SJCRH30 (cell line): ENCODE results near the gene SPINK8. TPM values are rescaled to one million over a fixed set of nuclear protein-coding genes. Genes with fewer than 3 reads are reported as not detected.

Experiments
- DNase-seq, 2 experiments: peaks; one replicate each; pipeline ENCODE4 v3.0.0-alpha.2; 2015 to 2020
- H3K27ac ChIP-seq: fragments of 250-450 bp; sonication (Bioruptor Pico); 2 replicates; pipeline ENCODE4 v1.5.1; 2020; ENCODE audit warnings: mild to moderate bottlenecking, moderate library complexity
- H3K27me3 ChIP-seq: fragments of 250-450 bp; sonication (Bioruptor Pico); 2 replicates; pipeline ENCODE4 v1.5.1; 2020; ENCODE audit warnings: mild to moderate bottlenecking, moderate library complexity
- H3K36me3 ChIP-seq: fragments of 250-450 bp; sonication (Bioruptor Pico); 2 replicates; pipeline ENCODE4 v1.5.1; 2020; ENCODE audit warnings: mild to moderate bottlenecking, moderate library complexity
- H3K4me1 ChIP-seq: fragments of 250-450 bp; sonication (Bioruptor Pico); 2 replicates; pipeline ENCODE4 v1.5.1; 2020; ENCODE audit warnings: mild to moderate bottlenecking, moderate library complexity
- H3K4me3 ChIP-seq: fragments of 250-450 bp; sonication (Bioruptor Pico); 2 replicates; pipeline ENCODE4 v1.5.1; 2020; ENCODE audit warnings: mild to moderate bottlenecking, moderate library complexity
- H3K9me3 ChIP-seq: fragments of 250-450 bp; sonication (Bioruptor Pico); replicated peaks from 2 replicates; pipeline ENCODE4 v1.5.1; 2020; ENCODE audit warnings: mild to moderate bottlenecking, moderate library complexity
- total RNA-seq: library from RNA; depleted of rRNA; stranded (reverse); fragments of >200 nt; shearing (Covaris generic); gene quantifications from 2 replicates; pipeline ENCODE4 v1.2.3, GENCODE V29; 2014

Gene SPINK8
- total RNA-seq, 1 experiment from 2014 or later = not detected

- Histone ChIP-seq H3K9me3 (no peaks in the 10 kb centered on the region; the same call in 1 of the 2 replicates), H3K4me1 (peaks cover 4% of the 10 kb centered on the region; the same call in 1 of the 2 replicates), H3K27me3 (no peaks in the 10 kb centered on the region), H3K36me3 (peaks cover 9% of the 10 kb centered on the region; the same call in 1 of the 2 replicates), H3K4me3 (peak overlapping the region; percentile 89), H3K27ac (peak overlapping the region; percentile 91)
- peak; percentile 17 to 37 for DNase-seq
These were observed 31.7 kb downstream of the SPINK8 start for GRCh38 chr3:48301800-48302166.

GRCh38 chr3:48301020-48301799 is 32.3 kb downstream of the SPINK8 start, which contains the start of gene NME6:
Gene NME6, minus strand, starts transcription at chr3:48301367.
- Histone ChIP-seq H3K27me3 (no peaks in the 10 kb centered on the region), H3K4me1 (peaks cover 4% of the 10 kb centered on the region; the same call in 1 of the 2 replicates), H3K9me3 (no peaks in the 10 kb centered on the region; the same call in 1 of the 2 replicates), H3K36me3 (peaks cover 13% of the 10 kb centered on the region), H3K27ac (peak within 1 kb of the TSS; percentile 91), H3K4me3 (peak within 1 kb of the TSS; percentile 89)
- peak; percentile 89 to 91 for DNase-seq

GRCh38 chr3:48299746-48300712 is 33.4 kb downstream of the SPINK8 start:
- no peaks in the 10 kb centered on the region; the same call in 1 of the 2 replicates for H3K9me3 ChIP-seq
- no peaks in the 10 kb centered on the region for H3K4me1 ChIP-seq
- no peaks in the 10 kb centered on the region for H3K27me3 ChIP-seq
- H3K36me3 ChIP-seq = peaks cover 23% of the 10 kb centered on the region
- peak overlapping the region; percentile 91; the same call in 1 of the 2 replicates for H3K27ac ChIP-seq
- peak in 1 of 2 experiments; percentile 13 for DNase-seq
- peak overlapping the region; percentile 89 for H3K4me3 ChIP-seq

GRCh38 chr3:48297111-48297810 is 36.2 kb downstream of the SPINK8 start:
- Histone ChIP-seq H3K27me3 (no peaks in the 10 kb centered on the region), H3K9me3 (no peaks in the 10 kb centered on the region; the same call in 1 of the 2 replicates), H3K4me1 (no peaks in the 10 kb centered on the region), H3K27ac (no peak overlapping the region), H3K4me3 (no peak overlapping the region), H3K36me3 (peaks cover 42% of the 10 kb centered on the region)
- no peak for DNase-seq

GRCh38 chr3:48296699-48297098 is 36.8 kb downstream of the SPINK8 start:
- H3K4me3 ChIP-seq = no peak overlapping the region
- no peak for DNase-seq
- H3K36me3 ChIP-seq = peaks cover 42% of the 10 kb centered on the region
- no peaks in the 10 kb centered on the region for H3K9me3 ChIP-seq
- H3K4me1 ChIP-seq = no peaks in the 10 kb centered on the region
- H3K27ac ChIP-seq = no peak overlapping the region
- H3K27me3 ChIP-seq = no peaks in the 10 kb centered on the region

GRCh38 chr3:48294611-48295263 is 38.7 kb downstream of the SPINK8 start:
- no peaks in the 10 kb centered on the region for H3K27me3 ChIP-seq
- no peak overlapping the region for H3K27ac ChIP-seq
- no peak for DNase-seq
- H3K9me3 ChIP-seq = no peaks in the 10 kb centered on the region
- H3K36me3 ChIP-seq = peaks cover 42% of the 10 kb centered on the region
- no peak overlapping the region for H3K4me3 ChIP-seq
- H3K4me1 ChIP-seq = no peaks in the 10 kb centered on the region

GRCh38 chr3:48289659-48290058 is 43.8 kb downstream of the SPINK8 start:
- no peaks in the 10 kb centered on the region for H3K4me1 ChIP-seq
- no peak overlapping the region for H3K4me3 ChIP-seq
- H3K9me3 ChIP-seq = no peaks in the 10 kb centered on the region
- no peak for DNase-seq
- no peak overlapping the region for H3K27ac ChIP-seq
- H3K36me3 ChIP-seq = peaks cover 15% of the 10 kb centered on the region
- no peaks in the 10 kb centered on the region for H3K27me3 ChIP-seq

- H3K9me3 ChIP-seq = no peaks in the 10 kb centered on the region
- no peaks in the 10 kb centered on the region for H3K4me1 ChIP-seq
- no peaks in the 10 kb centered on the region for H3K27me3 ChIP-seq
- DNase-seq = no peak
- H3K27ac ChIP-seq = no peak overlapping the region
- no peak overlapping the region for H3K4me3 ChIP-seq
- no peaks in the 10 kb centered on the region for H3K36me3 ChIP-seq
These were observed 46.4 kb downstream of the SPINK8 start for GRCh38 chr3:48287034-48287433.

GRCh38 chr3:48286308-48286707 is 47.2 kb downstream of the SPINK8 start:
- Histone ChIP-seq H3K4me3 (no peak overlapping the region), H3K9me3 (no peaks in the 10 kb centered on the region), H3K27ac (no peak overlapping the region), H3K4me1 (no peaks in the 10 kb centered on the region), H3K36me3 (no peaks in the 10 kb centered on the region), H3K27me3 (no peaks in the 10 kb centered on the region)
- no peak for DNase-seq

GRCh38 chr3:48285675-48286074 is 47.8 kb downstream of the SPINK8 start:
- Histone ChIP-seq H3K4me3 (no peak overlapping the region), H3K27me3 (no peaks in the 10 kb centered on the region), H3K36me3 (no peaks in the 10 kb centered on the region), H3K4me1 (no peaks in the 10 kb centered on the region), H3K27ac (no peak overlapping the region), H3K9me3 (no peaks in the 10 kb centered on the region)
- DNase-seq = no peak

- Histone ChIP-seq H3K4me3 (no peak overlapping the region), H3K27me3 (no peaks in the 10 kb centered on the region), H3K27ac (no peak overlapping the region), H3K4me1 (no peaks in the 10 kb centered on the region), H3K36me3 (no peaks in the 10 kb centered on the region), H3K9me3 (no peaks in the 10 kb centered on the region)
- DNase-seq = no peak
These were observed 48.3 kb downstream of the SPINK8 start for GRCh38 chr3:48285132-48285531.

- H3K4me3 ChIP-seq = no peak overlapping the region
- no peaks in the 10 kb centered on the region for H3K27me3 ChIP-seq
- H3K4me1 ChIP-seq = peaks cover 3% of the 10 kb centered on the region; the same call in 1 of the 2 replicates
- no peak overlapping the region for H3K27ac ChIP-seq
- no peaks in the 10 kb centered on the region for H3K36me3 ChIP-seq
- H3K9me3 ChIP-seq = no peaks in the 10 kb centered on the region
- no peak for DNase-seq
These were observed 52.6 kb downstream of the SPINK8 start for GRCh38 chr3:48280881-48281280.

- Histone ChIP-seq H3K36me3 (no peaks in the 10 kb centered on the region), H3K4me3 (no peak overlapping the region), H3K9me3 (no peaks in the 10 kb centered on the region), H3K4me1 (peaks cover 17% of the 10 kb centered on the region), H3K27ac (no peak overlapping the region), H3K27me3 (no peaks in the 10 kb centered on the region)
- DNase-seq = no peak
These were observed 54.4 kb downstream of the SPINK8 start for GRCh38 chr3:48278884-48279559.
